ENCODE results near the gene MAGI1. TPM values are rescaled to one million over a fixed set of nuclear protein-coding genes. Genes with fewer than 3 reads are reported as not detected.

Gene MAGI1
- total RNA-seq, 5 donors from 2014 or later (not counting 1 experiment from before 2014, with no cell fraction given): 0.23 to 0.63 (median 0.29) TPM

- ATAC-seq (replicated peaks in 1 of 4) (no peak), DNase-seq (no peak)
- no peaks in the 10 kb centered on the region for H3K36me3 ChIP-seq (ENCODE audit: control insufficient read depth in 2 of 2, extremely low read depth in 1 of 2, insufficient read depth in 1 of 2, low read length in 1 of 2)
- POLR2A ChIA-PET: no interaction called here
- WGBS (ENCODE audit: insufficient coverage): 81% methylated on average over 8 of the region's 9 CpGs
- no peak overlapping the region for H3K27ac Mint-ChIP-seq
- H3K4me1 Mint-ChIP-seq: peaks cover 13 to 17% (median 15%) of the 10 kb centered on the region in 3 donors
- no peak overlapping the region for H3K4me3 ChIP-seq (ENCODE audit: control insufficient read depth in 1 of 2, extremely low read depth in 1 of 2, low read length in 1 of 2)
- no peaks in the 10 kb centered on the region for H3K9me3 Mint-ChIP-seq
- H3K27me3 ChIP-seq (replicated peaks in 1 of 2; ENCODE audit: control insufficient read depth in 2 of 2, extremely low read depth in 1 of 2, insufficient read depth in 2 of 2, low read length in 1 of 2): peaks cover 3 to 39% of the 10 kb centered on the region in 2 experiments
- CTCF ChIA-PET: no interaction called here
- H3K4me1 ChIP-seq (ENCODE audit: control insufficient read depth in 1 of 2, extremely low read depth in 1 of 2, insufficient read depth in 2 of 2, low read length in 2 of 2): peaks cover 0 to 14% of the 10 kb centered on the region in 2 experiments
- peaks cover 50 to 61% of the 10 kb centered on the region in 2 donors for H3K27me3 Mint-ChIP-seq
- H3K36me3 Mint-ChIP-seq: no peaks in the 10 kb centered on the region
- peak overlapping the region in 1 of 3 donors; percentile 84 for H3K4me3 Mint-ChIP-seq
- H3K9me3 ChIP-seq: no peaks in the 10 kb centered on the region
- no peak overlapping the region for H3K27ac ChIP-seq (ENCODE audit: low read length)
Observed at GRCh38 chr3:66036586-66037148, 2.1 kb downstream of the MAGI1 start.

GRCh38 chr3:66035763-66036477 lies 2.8 kb downstream of the MAGI1 start:
- Histone ChIP-seq H3K36me3 (ENCODE audit: control insufficient read depth in 2 of 2, extremely low read depth in 1 of 2, insufficient read depth in 1 of 2, low read length in 1 of 2) (no peaks in the 10 kb centered on the region), H3K9me3 (no peaks in the 10 kb centered on the region), H3K4me1 (ENCODE audit: control insufficient read depth in 1 of 2, extremely low read depth in 1 of 2, insufficient read depth in 2 of 2, low read length in 2 of 2) (peaks cover 0 to 14% of the 10 kb centered on the region in 2 experiments), H3K27me3 (replicated peaks in 1 of 2; ENCODE audit: control insufficient read depth in 2 of 2, extremely low read depth in 1 of 2, insufficient read depth in 2 of 2, low read length in 1 of 2) (peaks cover 0 to 39% of the 10 kb centered on the region in 2 experiments), H3K4me3 (ENCODE audit: control insufficient read depth in 1 of 2, extremely low read depth in 1 of 2, low read length in 1 of 2) (no peak overlapping the region), H3K27ac (ENCODE audit: low read length) (no peak overlapping the region)
- Mint-ChIP-seq H3K36me3 (no peaks in the 10 kb centered on the region), H3K4me3 (no peak overlapping the region), H3K4me1 (peaks cover 13 to 17% (median 15%) of the 10 kb centered on the region in 3 donors), H3K27me3 (peaks cover 43 to 55% of the 10 kb centered on the region in 2 donors), H3K27ac (no peak overlapping the region), H3K9me3 (no peaks in the 10 kb centered on the region)
- CTCF ChIA-PET: no interaction called here
- POLR2A ChIA-PET: no interaction called here
- ATAC-seq (replicated peaks in 1 of 4): no peak
- 89% methylated on average over 3 of the region's 5 CpGs for WGBS (ENCODE audit: insufficient coverage)
- DNase-seq: no peak

- DNase-seq (no peak), ATAC-seq (replicated peaks in 1 of 4) (no peak)
- Mint-ChIP-seq H3K4me1 (peaks cover 10 to 14% (median 12%) of the 10 kb centered on the region in 3 donors), H3K27me3 (peaks cover 30 to 34% of the 10 kb centered on the region in 2 donors), H3K36me3 (no peaks in the 10 kb centered on the region), H3K9me3 (no peaks in the 10 kb centered on the region), H3K27ac (no peak overlapping the region), H3K4me3 (no peak overlapping the region)
- WGBS (ENCODE audit: insufficient coverage): no CpG with 5 or more reads among the region's 3 CpGs
- peaks cover 0 to 9% of the 10 kb centered on the region in 2 experiments for H3K4me1 ChIP-seq (ENCODE audit: control insufficient read depth in 1 of 2, extremely low read depth in 1 of 2, insufficient read depth in 2 of 2, low read length in 2 of 2)
- POLR2A ChIA-PET: no interaction called here
- H3K27me3 ChIP-seq (replicated peaks in 1 of 2; ENCODE audit: control insufficient read depth in 2 of 2, extremely low read depth in 1 of 2, insufficient read depth in 2 of 2, low read length in 1 of 2): peaks cover 0 to 26% of the 10 kb centered on the region in 2 experiments
- no peaks in the 10 kb centered on the region for H3K36me3 ChIP-seq (ENCODE audit: control insufficient read depth in 2 of 2, extremely low read depth in 1 of 2, insufficient read depth in 1 of 2, low read length in 1 of 2)
- H3K9me3 ChIP-seq: no peaks in the 10 kb centered on the region
- no peak overlapping the region for H3K27ac ChIP-seq (ENCODE audit: low read length)
- no peak overlapping the region for H3K4me3 ChIP-seq (ENCODE audit: control insufficient read depth in 1 of 2, extremely low read depth in 1 of 2, low read length in 1 of 2)
- CTCF ChIA-PET: interaction anchor here in 1 of 2 donors (0.6 to 0.7 kb wide), 2 partner anchors 270 to 379 kb away, joined by 4 to 7 read pairs; no protein-coding TSS in a partner anchor
Observed at GRCh38 chr3:66033241-66034138, 5.2 kb downstream of the MAGI1 start.

- Mint-ChIP-seq H3K4me3 (no peak overlapping the region), H3K4me1 (peaks cover 0 to 2% (median 0%) of the 10 kb centered on the region in 3 donors), H3K27me3 (peaks cover 13% of the 10 kb centered on the region in 2 donors), H3K36me3 (no peaks in the 10 kb centered on the region), H3K27ac (no peak overlapping the region), H3K9me3 (no peaks in the 10 kb centered on the region)
- Histone ChIP-seq H3K27ac (ENCODE audit: low read length) (no peak overlapping the region), H3K4me1 (ENCODE audit: control insufficient read depth in 1 of 2, extremely low read depth in 1 of 2, insufficient read depth in 2 of 2, low read length in 2 of 2) (no peaks in the 10 kb centered on the region), H3K4me3 (ENCODE audit: control insufficient read depth in 1 of 2, extremely low read depth in 1 of 2, low read length in 1 of 2) (no peak overlapping the region), H3K9me3 (no peaks in the 10 kb centered on the region), H3K27me3 (replicated peaks in 1 of 2; ENCODE audit: control insufficient read depth in 2 of 2, extremely low read depth in 1 of 2, insufficient read depth in 2 of 2, low read length in 1 of 2) (peaks cover 0 to 3% of the 10 kb centered on the region in 2 experiments), H3K36me3 (ENCODE audit: control insufficient read depth in 2 of 2, extremely low read depth in 1 of 2, insufficient read depth in 1 of 2, low read length in 1 of 2) (no peaks in the 10 kb centered on the region)
- 88% methylated on average over 1 of the region's 6 CpGs for WGBS (ENCODE audit: insufficient coverage)
- ATAC-seq (replicated peaks in 1 of 4): no peak
- DNase-seq: no peak
- ChIA-PET CTCF (no interaction called here), POLR2A (no interaction called here)
Observed at GRCh38 chr3:66031102-66031698, 7.5 kb downstream of the MAGI1 start.

GRCh38 chr3:66029443-66029842 lies 9.3 kb downstream of the MAGI1 start:
- no peak for DNase-seq
- Mint-ChIP-seq H3K27me3 (peaks cover 0 to 13% of the 10 kb centered on the region in 2 donors), H3K4me3 (no peak overlapping the region), H3K36me3 (no peaks in the 10 kb centered on the region), H3K27ac (no peak overlapping the region), H3K4me1 (no peaks in the 10 kb centered on the region), H3K9me3 (no peaks in the 10 kb centered on the region)
- no peak overlapping the region for H3K4me3 ChIP-seq (ENCODE audit: control insufficient read depth in 1 of 2, extremely low read depth in 1 of 2, low read length in 1 of 2)
- H3K9me3 ChIP-seq: no peaks in the 10 kb centered on the region
- ChIA-PET POLR2A (no interaction called here), CTCF (no interaction called here)
- H3K36me3 ChIP-seq (ENCODE audit: control insufficient read depth in 2 of 2, extremely low read depth in 1 of 2, insufficient read depth in 1 of 2, low read length in 1 of 2): no peaks in the 10 kb centered on the region
- no peaks in the 10 kb centered on the region for H3K27me3 ChIP-seq (replicated peaks in 1 of 2; ENCODE audit: control insufficient read depth in 2 of 2, extremely low read depth in 1 of 2, insufficient read depth in 2 of 2, low read length in 1 of 2)
- no peak for ATAC-seq (replicated peaks in 1 of 4)
- H3K27ac ChIP-seq (ENCODE audit: low read length): no peak overlapping the region
- no peaks in the 10 kb centered on the region for H3K4me1 ChIP-seq (ENCODE audit: control insufficient read depth in 1 of 2, extremely low read depth in 1 of 2, insufficient read depth in 2 of 2, low read length in 2 of 2)

GRCh38 chr3:66029014-66029413 lies 9.7 kb downstream of the MAGI1 start:
- Mint-ChIP-seq H3K4me3 (no peak overlapping the region), H3K27me3 (peaks cover 0 to 13% of the 10 kb centered on the region in 2 donors), H3K36me3 (no peaks in the 10 kb centered on the region), H3K4me1 (no peaks in the 10 kb centered on the region), H3K9me3 (no peaks in the 10 kb centered on the region), H3K27ac (no peak overlapping the region)
- no peaks in the 10 kb centered on the region for H3K9me3 ChIP-seq
- no peak for DNase-seq
- WGBS (ENCODE audit: insufficient coverage): 100% methylated on average over 1 of the region's 5 CpGs
- H3K27me3 ChIP-seq (replicated peaks in 1 of 2; ENCODE audit: control insufficient read depth in 2 of 2, extremely low read depth in 1 of 2, insufficient read depth in 2 of 2, low read length in 1 of 2): no peaks in the 10 kb centered on the region
- POLR2A ChIA-PET: no interaction called here
- no peak overlapping the region for H3K27ac ChIP-seq (ENCODE audit: low read length)
- no peak for ATAC-seq (replicated peaks in 1 of 4)
- H3K4me3 ChIP-seq (ENCODE audit: control insufficient read depth in 1 of 2, extremely low read depth in 1 of 2, low read length in 1 of 2): no peak overlapping the region
- no peaks in the 10 kb centered on the region for H3K36me3 ChIP-seq (ENCODE audit: control insufficient read depth in 2 of 2, extremely low read depth in 1 of 2, insufficient read depth in 1 of 2, low read length in 1 of 2)
- CTCF ChIA-PET: no interaction called here
- no peaks in the 10 kb centered on the region for H3K4me1 ChIP-seq (ENCODE audit: control insufficient read depth in 1 of 2, extremely low read depth in 1 of 2, insufficient read depth in 2 of 2, low read length in 2 of 2)
